Occipital lobe (tissue), 2 donors: Measurements from ENCODE around the gene HOXB5. TPM values are rescaled to one million over a fixed set of nuclear protein-coding genes. Genes with fewer than 3 reads are reported as not detected.

Experiments
- DNase-seq: peaks from one replicate; lab custom pipeline; 2025; lab: John Stamatoyannopoulos, UW
- total RNA-seq: library from RNA; depleted of rRNA; stranded (reverse); fragments of >200 nt; gene quantifications from one replicate; pipeline ENCODE4 v1.2.3, GENCODE V29; 2014

HOXB5 gene
- not detected for total RNA-seq

GRCh38 chr17:48593126-48593829 is at the start of gene HOXB5:
TSS of gene HOXB5 (minus strand) at chr17:48593779. CDS start at chr17:48593682, 97 bp downstream.
- DNase-seq = no peak

- no peak for DNase-seq
Observed at GRCh38 chr17:48642843-48643696, 49.5 kb upstream of the HOXB5 start.

GRCh38 chr17:48642059-48642842 is 48.7 kb upstream of the HOXB5 start:
- no peak for DNase-seq

GRCh38 chr17:48641541-48642058 is 48.0 kb upstream of the HOXB5 start:
- no peak for DNase-seq

- DNase-seq = no peak
Observed at GRCh38 chr17:48640858-48641180, 47.2 kb upstream of the HOXB5 start.

- no peak for DNase-seq
Observed at GRCh38 chr17:48639982-48640857, 46.6 kb upstream of the HOXB5 start.

GRCh38 chr17:48639136-48639535 is 45.6 kb upstream of the HOXB5 start:
- DNase-seq = no peak

- DNase-seq = no peak
Observed at GRCh38 chr17:48637323-48638260, 44.0 kb upstream of the HOXB5 start.

- no peak for DNase-seq
Observed at GRCh38 chr17:48636177-48637018, 42.8 kb upstream of the HOXB5 start.

- DNase-seq = no peak
Observed at GRCh38 chr17:48634493-48635208, 41.1 kb upstream of the HOXB5 start.

- DNase-seq = no peak
Observed at GRCh38 chr17:48633266-48633677, 39.7 kb upstream of the HOXB5 start.

- no peak for DNase-seq
Observed at GRCh38 chr17:48632579-48633265, 39.1 kb upstream of the HOXB5 start.

GRCh38 chr17:48631693-48632578 is 38.4 kb upstream of the HOXB5 start:
- no peak for DNase-seq

- no peak for DNase-seq
Observed at GRCh38 chr17:48630925-48631692, 37.5 kb upstream of the HOXB5 start.

- no peak for DNase-seq
Observed at GRCh38 chr17:48630009-48630924, 36.7 kb upstream of the HOXB5 start.
